IMR-90 (cell line): ENCODE data around the gene SURF1. TPM values are rescaled to one million over a fixed set of nuclear protein-coding genes. Genes with fewer than 3 reads are reported as not detected.

Source experiments
- ATAC-seq: fragments of 200-7000 bp; cut with Tn5 transposase; 2 replicates; pipeline ENCODE4 v1.9.1; 2020; ENCODE audit warnings: low read depth, mild to moderate bottlenecking, moderate library complexity
- BruUV-seq: library from RNA; stranded (reverse); fragments of 400-500 nt; replicated peaks from 2 replicates; lab custom pipeline; 2021; lab: Mats Ljungman, UMichigan
- CTCF ChIA-PET: fragments of 300-600 bp; formaldehyde crosslinking; extraction: SDS; loops from one replicate; lab custom pipeline; 2021; ENCODE audit warnings: antibody characterized with exemption; lab: Yijun Ruan, JAX
- POLR2A ChIA-PET: fragments of 300-600 bp; sonication (Branson Sonifier 250); formaldehyde crosslinking; loops from one replicate; lab custom pipeline; 2022; ENCODE audit warnings: antibody characterized with exemption; ENCODE audit not compliant: unreplicated experiment; lab: Charles Lee
- DNase-seq: peaks from one replicate; pipeline ENCODE4 v3.0.0; 2013
- H2AFZ ChIP-seq: replicated peaks from 2 replicates; pipeline ENCODE3; 2013; ENCODE audit warnings: low read length, mild to moderate bottlenecking; ENCODE audit not compliant: poor library complexity
- H2AK5ac ChIP-seq: 2 replicates; pipeline ENCODE4 v1.6.1; 2013; ENCODE audit warnings: low read depth, low read length, inconsistent platforms
- H2AK9ac ChIP-seq: replicated peaks from 2 replicates; pipeline ENCODE3; 2013; ENCODE audit warnings: mild to moderate bottlenecking, low read depth, low read length, moderate library complexity; ENCODE audit not compliant: poor library complexity
- H2BK120ac ChIP-seq: 2 replicates; pipeline ENCODE4 v1.6.1; 2013; ENCODE audit warnings: low read depth, low read length, inconsistent platforms
- H2BK15ac ChIP-seq: 3 replicates; pipeline ENCODE4 v1.6.1; 2013; ENCODE audit warnings: low read depth, low read length, inconsistent platforms
- H2BK20ac ChIP-seq: 2 replicates; pipeline ENCODE4 v1.6.1; 2013; ENCODE audit warnings: low read depth, mild to moderate bottlenecking, inconsistent platforms, low read length, moderate library complexity
- H2BK5ac ChIP-seq: 2 replicates; pipeline ENCODE4 v1.6.1; 2013; ENCODE audit warnings: mild to moderate bottlenecking, low read depth, low read length, inconsistent platforms; ENCODE audit not compliant: poor library complexity, severe bottlenecking
- H3K14ac ChIP-seq: replicated peaks from 2 replicates; pipeline ENCODE4 v1.6.1; 2013; ENCODE audit warnings: low read depth, low read length, inconsistent platforms
- H3K18ac ChIP-seq: 2 replicates; pipeline ENCODE4 v1.6.1; 2013; ENCODE audit warnings: low read depth, low read length, control low read depth
- H3K23ac ChIP-seq: 2 replicates; pipeline ENCODE4 v1.6.1; 2013; ENCODE audit warnings: low read depth, low read length, inconsistent platforms
- H3K27ac ChIP-seq: 2 replicates; pipeline ENCODE4 v1.5.1; 2013; ENCODE audit warnings: mild to moderate bottlenecking, control low read depth, low read length; ENCODE audit not compliant: insufficient read depth
- H3K27me3 ChIP-seq: 2 replicates; pipeline ENCODE4 v1.6.1; 2013; ENCODE audit warnings: low read length; ENCODE audit not compliant: control insufficient read depth, insufficient read depth
- H3K36me3 ChIP-seq: 2 replicates; pipeline ENCODE4 v1.6.1; 2013; ENCODE audit warnings: low read length, mixed read lengths; ENCODE audit not compliant: control insufficient read depth, insufficient read depth
- H3K4ac ChIP-seq: 2 replicates; pipeline ENCODE4 v1.6.1; 2013; ENCODE audit warnings: low read depth, low read length, inconsistent platforms
- H3K4me1 ChIP-seq: 2 replicates; pipeline ENCODE4 v1.6.1; 2013; ENCODE audit warnings: low read length, mixed read lengths; ENCODE audit not compliant: control insufficient read depth, insufficient read depth
- H3K4me2 ChIP-seq: 2 replicates; pipeline ENCODE4 v1.6.1; 2013; ENCODE audit warnings: low read depth, mild to moderate bottlenecking, control low read depth, low read length, moderate library complexity
- H3K4me3 ChIP-seq: 2 replicates; pipeline ENCODE4 v1.5.1; 2013; ENCODE audit warnings: low read depth, mild to moderate bottlenecking, control low read depth, low read length, moderate library complexity; ENCODE audit not compliant: insufficient read depth
- H3K56ac ChIP-seq: 2 replicates; pipeline ENCODE4 v1.6.1; 2013; ENCODE audit warnings: low read length, inconsistent platforms; ENCODE audit not compliant: insufficient read depth; ENCODE audit errors: extremely low read depth
- H3K79me1 ChIP-seq, 2 experiments: 2 replicates each; pipeline ENCODE4 v1.6.1; 2013; ENCODE audit warnings: low read length in 2 of 2, inconsistent platforms in 1 of 2, low read depth in 1 of 2
- H3K9ac ChIP-seq: 2 replicates; pipeline ENCODE4 v1.6.1; 2013; ENCODE audit warnings: low read depth, low read length, control low read depth
- H3K9me1 ChIP-seq: 2 replicates; pipeline ENCODE4 v1.6.1; 2013; ENCODE audit warnings: low read length, inconsistent platforms; ENCODE audit not compliant: insufficient read depth
- H3K9me3 ChIP-seq: 2 replicates; pipeline ENCODE4 v1.6.1; 2013; ENCODE audit warnings: low read length; ENCODE audit not compliant: control insufficient read depth, insufficient read depth
- H4K20me1 ChIP-seq: 2 replicates; pipeline ENCODE4 v1.6.1; 2013; ENCODE audit warnings: low read length, inconsistent platforms; ENCODE audit not compliant: insufficient read depth
- H4K5ac ChIP-seq: 2 replicates; pipeline ENCODE4 v1.6.1; 2013; ENCODE audit warnings: mild to moderate bottlenecking, low read depth, low read length, control low read depth
- H4K8ac ChIP-seq, 2 experiments: 2 replicates each; pipeline ENCODE4 v1.6.1; 2013; ENCODE audit warnings: low read depth in 2 of 2, low read length in 2 of 2, control low read depth in 1 of 2, inconsistent platforms in 1 of 2
- H4K91ac ChIP-seq: 2 replicates; pipeline ENCODE4 v1.6.1; 2013; ENCODE audit warnings: low read depth, low read length, inconsistent platforms; ENCODE audit not compliant: insufficient read depth
- BHLHE40 ChIP-seq: fragments of 150-350 bp; IDR thresholded peaks from 2 replicates; pipeline ENCODE4 v1.6.1; 2016; ENCODE audit warnings: mild to moderate bottlenecking, low read depth, low read length
- CEBPB ChIP-seq: IDR thresholded peaks from 2 replicates; pipeline ENCODE4 v1.6.1; 2012; ENCODE audit warnings: low read depth, low read length, improper control_type of control experiment
- CTCF ChIP-seq: conservative IDR thresholded peaks from 2 replicates; pipeline ENCODE4 v1.5.1; 2012; ENCODE audit warnings: mild to moderate bottlenecking, low read depth, low read length, improper control_type of control experiment
- FOS ChIP-seq: fragments of 150-350 bp; IDR thresholded peaks from 2 replicates; pipeline ENCODE4 v1.6.1; 2016; ENCODE audit warnings: low read depth, low read length
- MAFK ChIP-seq: IDR thresholded peaks from 2 replicates; pipeline ENCODE4 v1.6.1; 2012; ENCODE audit warnings: low read depth, low read length, improper control_type of control experiment
- RAD21 ChIP-seq: IDR thresholded peaks from 2 replicates; pipeline ENCODE4 v1.6.1; 2012; ENCODE audit warnings: low read length, improper control_type of control experiment
- RCOR1 ChIP-seq: IDR thresholded peaks from 2 replicates; pipeline ENCODE4 v1.6.1; 2012; ENCODE audit warnings: mild to moderate bottlenecking, low read length, improper control_type of control experiment; ENCODE audit not compliant: insufficient replicate concordance
- RFX5 ChIP-seq: IDR thresholded peaks from 2 replicates; pipeline ENCODE4 v1.8.0; 2012; ENCODE audit warnings: low read depth, mild to moderate bottlenecking, low read length, moderate library complexity
- WGBS, 2 experiments: methylation state at CpG; one replicate each; pipeline versions ENCODE4 v1.1.5 to v1.1.7; 2013; ENCODE audit warnings: missing lambda C conversion rate in 2 of 2; ENCODE audit not compliant: insufficient read length in 1 of 2; ENCODE audit errors: extremely low coverage in 2 of 2; 5-methylcytosine and 5-hydroxymethylcytosine counted together
- dilution Hi-C: fragments of 300-500 bp; cut with HindIII; formaldehyde crosslinking; loops from one replicate; pipeline ENCODE4 v1.14.3; 2018; ENCODE audit warnings: low sequenced_read_pairs; ENCODE audit not compliant: unreplicated experiment
- in situ Hi-C: fragments of 300-500 bp; cut with MboI; formaldehyde crosslinking; loops from 3 replicates; pipeline ENCODE4 v1.14.3; 2019; ENCODE audit warnings: low sequenced_read_pairs, inconsistent platforms, mixed read lengths
- intact Hi-C: fragments of 100-400 bp; cut with micrococcal nuclease; formaldehyde crosslinking; loops from 2 replicates; pipeline ENCODE4 v1.10.0; 2022
- polyA plus RNA-seq, 3 experiments: library from polyadenylated mRNA; depleted of rRNA; stranded (reverse); fragments of >200 nt; gene quantifications; 2 replicates each; pipeline ENCODE4 v1.2.3, GENCODE V29; 2012; ENCODE audit warnings: low replicate concordance in 1 of 3
- total RNA-seq: library from RNA; depleted of rRNA; stranded (reverse); fragments of >200 nt; gene quantifications from 2 replicates; pipeline ENCODE4 v1.2.3, GENCODE V29; 2012

Gene SURF1
- total and polyA plus RNA-seq, 2 of the 4 experiments (the other 2 are of a cell fraction) = 15.1 to 24.5 TPM

GRCh38 chr9:133345596-133345995 is 10.7 kb downstream of the SURF1 start:
- no peak overlapping the region for H3K18ac ChIP-seq
- intact Hi-C loops = no loop called here
- WGBS, 2 experiments = no CpG with 5 or more reads among the region's 6 CpGs
- in situ Hi-C loops = no loop called here
- dilution Hi-C loops = no loop called here
- peaks cover 16% of the 10 kb centered on the region for H3K4me1 ChIP-seq
- DNase-seq (no peak), ATAC-seq (no peak)
- no peak overlapping the region for H3K27ac ChIP-seq
- ChIA-PET POLR2A (no interaction called here), CTCF (no interaction called here)
- H2AFZ ChIP-seq = no peak overlapping the region
- no peak overlapping the region for H3K23ac ChIP-seq
- no peaks in the 10 kb centered on the region for H3K27me3 ChIP-seq
- H4K8ac ChIP-seq = no peak overlapping the region
- no peak overlapping the region for H2BK20ac ChIP-seq
- H3K9me3 ChIP-seq = no peaks in the 10 kb centered on the region
- H4K91ac ChIP-seq = no peak overlapping the region
- H3K4me2 ChIP-seq = no peak overlapping the region
- peaks cover 6% of the 10 kb centered on the region; the same call in 1 of the 2 replicates for H3K9me1 ChIP-seq
- no peak overlapping the region for H3K9ac ChIP-seq
- H2BK5ac ChIP-seq = no peak overlapping the region
- peaks cover 33% of the 10 kb centered on the region for H4K20me1 ChIP-seq
- no peak overlapping the region for H3K56ac ChIP-seq
- H2BK120ac ChIP-seq = no peak overlapping the region
- TF ChIP-seq CEBPB (no peak), CTCF (no peak), RCOR1 (no peak), BHLHE40 (no peak), MAFK (no peak), RFX5 (no peak), FOS (no peak), RAD21 (no peak)
- no peak overlapping the region for H2BK15ac ChIP-seq
- H3K36me3 ChIP-seq = peaks cover 66% of the 10 kb centered on the region
- H3K4ac ChIP-seq = no peak overlapping the region
- H2AK5ac ChIP-seq = no peak overlapping the region
- H4K5ac ChIP-seq = no peak overlapping the region
- H3K4me3 ChIP-seq = no peak overlapping the region
- H3K14ac ChIP-seq = no peak overlapping the region
- BruUV-seq = no TSS peak
- H3K79me1 ChIP-seq = peaks cover 31 to 66% of the 10 kb centered on the region in 2 experiments
- H2AK9ac ChIP-seq = no peak overlapping the region
